Muscle layer of duodenum (tissue), 2 donors: ENCODE results near the gene BZW1.

Experiments used
- H3K27ac ChIP-seq: one replicate; pipeline ENCODE4 v1.7.0; 2013; ENCODE audit warnings: mild to moderate bottlenecking, low read length
- H3K27me3 ChIP-seq: one replicate; pipeline ENCODE4 v1.7.0; 2013; ENCODE audit warnings: low read depth, mild to moderate bottlenecking, control low read depth, low read length
- H3K36me3 ChIP-seq, 2 donors: one replicate each; pipeline ENCODE4 v1.7.0; 2013; ENCODE audit warnings: low read length in 2 of 2, control low read depth in 1 of 2, mild to moderate bottlenecking in 1 of 2; ENCODE audit not compliant: insufficient read depth in 2 of 2, control insufficient read depth in 1 of 2
- H3K4me1 ChIP-seq, 2 donors: one replicate each; pipeline ENCODE4 v1.7.0; 2013; ENCODE audit warnings: low read length in 2 of 2, mild to moderate bottlenecking in 2 of 2, control low read depth in 1 of 2, moderate library complexity in 1 of 2; ENCODE audit not compliant: insufficient read depth in 2 of 2, control insufficient read depth in 1 of 2
- H3K4me3 ChIP-seq, 2 donors: one replicate each; pipeline ENCODE4 v1.7.0; 2013; ENCODE audit warnings: low read length in 2 of 2, low read depth in 1 of 2, mild to moderate bottlenecking in 1 of 2
- H3K9me3 ChIP-seq, 2 donors: one replicate each; pipeline ENCODE4 v1.7.0; 2013; ENCODE audit warnings: low read length in 2 of 2, control low read depth in 1 of 2, mild to moderate bottlenecking in 1 of 2; ENCODE audit not compliant: control insufficient read depth in 1 of 2
- donor health status: healthy.

BZW1 gene

DNA sequence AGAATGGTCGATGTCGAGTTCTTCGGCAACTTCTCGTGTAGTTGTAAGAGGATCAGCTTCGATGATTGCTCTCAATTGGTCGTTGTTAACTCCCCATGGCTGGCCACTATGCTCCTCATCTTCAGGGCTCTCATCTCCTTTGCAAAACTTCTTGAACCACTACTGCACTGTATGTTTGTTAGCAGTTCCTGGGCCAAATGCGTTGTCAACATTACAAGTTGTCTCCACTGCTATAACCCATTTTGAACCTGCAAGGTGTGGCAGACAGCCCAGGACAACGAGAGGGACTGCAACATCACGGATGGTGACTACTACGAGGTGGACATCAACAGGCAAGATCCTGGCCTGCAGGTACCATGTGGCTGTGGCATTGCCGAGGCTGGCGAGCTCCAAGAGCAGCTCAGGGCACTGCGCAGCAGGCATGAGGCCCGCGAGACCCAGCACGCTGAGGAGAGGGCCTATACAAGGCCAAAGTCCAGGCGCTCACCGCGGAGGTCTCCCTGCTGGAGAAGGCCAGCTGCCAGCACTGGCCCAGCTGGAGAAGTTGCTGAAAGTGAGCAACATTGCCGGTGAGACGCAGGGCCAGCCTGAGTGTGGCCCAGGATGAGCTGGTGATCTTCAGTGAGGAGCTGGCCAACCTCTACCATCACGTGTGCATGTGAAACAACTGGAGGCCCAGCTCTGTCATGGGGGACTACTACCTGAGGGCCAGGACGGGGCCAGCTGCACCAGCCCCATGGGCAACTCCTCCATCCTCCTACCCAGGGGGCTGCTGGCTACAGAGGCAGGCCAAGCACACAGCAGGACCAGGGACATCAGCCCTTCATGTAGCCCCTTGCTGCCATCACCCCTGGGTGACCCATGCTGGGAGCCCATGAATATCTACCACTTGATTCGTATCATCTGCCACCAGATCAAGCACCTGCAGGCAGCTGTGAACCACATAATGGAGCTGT lies 32.6 kb downstream of the BZW1 start:
- no peaks in the 10 kb centered on the region for H3K9me3 ChIP-seq
- no peaks in the 10 kb centered on the region for H3K4me1 ChIP-seq
- H3K27me3 ChIP-seq = no peaks in the 10 kb centered on the region
- no peak overlapping the region for H3K27ac ChIP-seq
- H3K36me3 ChIP-seq = no peaks in the 10 kb centered on the region
- H3K4me3 ChIP-seq = no peak overlapping the region

GRCh38 chr2:200845194-200845593 lies 33.5 kb downstream of the BZW1 start:
- Histone ChIP-seq H3K4me1 (no peaks in the 10 kb centered on the region), H3K36me3 (no peaks in the 10 kb centered on the region), H3K27me3 (no peaks in the 10 kb centered on the region), H3K27ac (no peak overlapping the region), H3K9me3 (no peaks in the 10 kb centered on the region), H3K4me3 (no peak overlapping the region)

DNA sequence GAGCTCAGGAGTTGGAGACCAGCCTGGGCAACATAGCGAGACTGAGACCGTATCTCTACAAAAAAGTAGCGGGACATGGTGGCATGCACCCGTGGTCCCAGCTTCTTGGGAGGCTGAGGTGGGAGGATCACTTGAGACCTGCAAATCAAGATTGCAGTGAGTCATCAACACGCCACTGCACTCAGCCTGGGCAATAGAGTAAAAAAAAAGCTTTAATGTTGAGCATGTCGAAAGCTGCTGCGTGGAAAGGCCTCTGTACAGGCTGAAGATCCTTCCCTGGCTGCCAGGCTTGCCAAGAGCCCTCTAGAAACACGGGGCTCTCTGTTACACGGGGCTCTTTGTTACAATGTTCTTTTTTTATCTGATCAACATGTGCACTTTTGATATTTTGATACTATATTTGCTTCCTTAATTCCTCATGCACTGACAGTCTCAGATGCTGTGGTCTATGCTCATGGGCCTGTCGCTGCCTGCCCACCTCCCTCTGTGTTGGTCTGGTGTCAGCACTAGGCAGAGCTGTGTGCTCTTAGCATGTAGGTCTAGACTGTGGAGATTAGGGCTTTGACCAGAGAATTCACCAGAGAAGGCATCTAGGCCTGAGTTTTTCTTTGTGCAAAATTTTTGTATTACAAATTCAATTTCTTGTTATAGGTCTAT lies 34.1 kb downstream of the BZW1 start:
- no peak overlapping the region for H3K27ac ChIP-seq
- no peak overlapping the region for H3K4me3 ChIP-seq
- H3K36me3 ChIP-seq = peaks cover 0 to under 1% of the 10 kb centered on the region in 2 donors
- no peaks in the 10 kb centered on the region for H3K4me1 ChIP-seq
- no peaks in the 10 kb centered on the region for H3K27me3 ChIP-seq
- H3K9me3 ChIP-seq = no peaks in the 10 kb centered on the region

- Histone ChIP-seq H3K27me3 (no peaks in the 10 kb centered on the region), H3K36me3 (peaks cover 9 to 15% of the 10 kb centered on the region in 2 donors), H3K4me3 (no peak overlapping the region), H3K9me3 (no peaks in the 10 kb centered on the region), H3K27ac (no peak overlapping the region), H3K4me1 (no peaks in the 10 kb centered on the region)
Measured at GRCh38 chr2:200847269-200847668, 35.6 kb downstream of the BZW1 start.

DNA sequence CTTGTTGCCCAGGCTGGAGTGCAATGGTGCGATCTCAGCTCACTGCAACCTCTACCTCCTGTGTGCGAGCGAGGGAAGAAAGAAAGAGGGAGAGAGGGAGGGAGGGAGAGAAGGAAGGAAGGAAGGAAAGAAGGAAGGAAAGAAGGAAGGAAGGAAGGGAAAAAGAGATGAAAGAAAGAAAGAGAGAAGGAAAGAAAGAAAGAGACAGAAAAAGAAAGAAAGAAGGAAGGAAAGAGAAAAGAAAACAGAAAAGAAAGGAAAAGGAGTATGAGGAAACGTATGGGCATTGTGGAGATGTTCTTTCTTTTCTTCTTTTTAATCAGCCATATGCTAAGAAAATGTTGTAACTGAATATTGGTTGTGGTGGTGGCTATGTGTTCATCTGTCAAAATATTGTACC lies 36.2 kb downstream of the BZW1 start:
- Histone ChIP-seq H3K36me3 (peaks cover 16 to 22% of the 10 kb centered on the region in 2 donors), H3K27ac (no peak overlapping the region), H3K9me3 (no peaks in the 10 kb centered on the region), H3K4me1 (no peaks in the 10 kb centered on the region), H3K27me3 (no peaks in the 10 kb centered on the region), H3K4me3 (no peak overlapping the region)

DNA sequence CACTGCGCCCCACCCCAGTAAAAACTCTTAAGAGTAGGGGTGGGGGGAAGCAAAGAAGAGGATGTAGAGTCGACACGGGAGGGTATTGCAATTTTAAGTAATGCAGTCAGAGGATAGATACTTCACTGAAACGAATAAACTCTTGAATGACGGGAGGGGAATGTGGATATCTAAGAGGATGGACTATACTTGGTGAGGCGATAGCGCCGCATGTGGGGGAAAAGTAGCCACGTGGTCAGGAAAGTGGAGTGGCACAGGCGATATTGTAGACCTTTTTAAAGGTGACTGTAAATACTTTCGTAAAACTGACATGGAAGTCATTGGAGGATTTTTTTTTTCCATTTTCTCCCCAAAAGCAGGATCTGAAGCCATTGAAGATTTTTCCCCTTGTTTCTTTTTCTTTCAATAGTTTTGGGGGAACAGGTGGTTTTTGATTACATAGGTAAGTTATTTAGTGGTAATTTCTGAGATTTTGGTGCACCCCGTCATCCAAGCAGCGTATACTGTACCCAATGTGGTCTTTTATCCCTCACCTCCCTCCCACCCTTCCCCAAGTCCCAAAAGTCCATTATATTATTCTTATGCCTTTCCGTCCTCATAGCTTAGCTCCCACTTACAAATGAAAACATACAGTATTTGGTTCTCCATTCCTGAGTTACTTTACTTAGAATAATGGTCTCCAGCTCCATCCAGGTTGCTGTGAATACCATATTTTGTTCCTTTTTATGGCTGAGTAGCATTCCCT lies 39.0 kb downstream of the BZW1 start:
- no peak overlapping the region for H3K27ac ChIP-seq
- H3K4me1 ChIP-seq = no peaks in the 10 kb centered on the region
- H3K4me3 ChIP-seq = no peak overlapping the region
- peaks cover 36 to 49% of the 10 kb centered on the region in 2 donors for H3K36me3 ChIP-seq
- no peaks in the 10 kb centered on the region for H3K27me3 ChIP-seq
- H3K9me3 ChIP-seq = no peaks in the 10 kb centered on the region

- H3K9me3 ChIP-seq = no peaks in the 10 kb centered on the region
- no peak overlapping the region for H3K27ac ChIP-seq
- no peaks in the 10 kb centered on the region for H3K27me3 ChIP-seq
- no peak overlapping the region for H3K4me3 ChIP-seq
- peaks cover 39 to 58% of the 10 kb centered on the region in 2 donors for H3K36me3 ChIP-seq
- H3K4me1 ChIP-seq = no peaks in the 10 kb centered on the region
Measured at GRCh38 chr2:200851398-200852248, 39.9 kb downstream of the BZW1 start.

DNA sequence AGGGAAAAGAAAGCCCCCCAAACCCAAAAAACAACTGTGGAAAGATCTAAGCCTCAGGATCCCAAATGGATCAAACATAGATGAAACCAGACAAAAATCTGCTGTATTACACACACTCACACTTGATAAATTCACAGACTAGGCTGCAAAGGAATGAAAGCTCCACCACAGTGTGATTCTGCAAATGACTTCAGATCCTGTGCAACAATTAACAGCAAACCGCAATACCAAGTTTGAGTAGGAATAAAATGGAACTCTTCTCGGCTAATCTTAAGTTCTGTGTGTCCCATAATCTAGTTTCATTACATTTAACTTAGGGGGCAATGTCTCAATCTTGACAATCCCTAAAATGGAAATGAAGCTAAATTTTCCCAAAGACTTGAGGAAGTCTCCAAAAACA lies 40.9 kb downstream of the BZW1 start:
- no peaks in the 10 kb centered on the region for H3K27me3 ChIP-seq
- H3K36me3 ChIP-seq = peaks cover 48 to 68% of the 10 kb centered on the region in 2 donors
- H3K9me3 ChIP-seq = no peaks in the 10 kb centered on the region
- H3K27ac ChIP-seq = no peak overlapping the region
- H3K4me1 ChIP-seq = peaks cover 0 to 5% of the 10 kb centered on the region in 2 donors
- H3K4me3 ChIP-seq = no peak overlapping the region

DNA sequence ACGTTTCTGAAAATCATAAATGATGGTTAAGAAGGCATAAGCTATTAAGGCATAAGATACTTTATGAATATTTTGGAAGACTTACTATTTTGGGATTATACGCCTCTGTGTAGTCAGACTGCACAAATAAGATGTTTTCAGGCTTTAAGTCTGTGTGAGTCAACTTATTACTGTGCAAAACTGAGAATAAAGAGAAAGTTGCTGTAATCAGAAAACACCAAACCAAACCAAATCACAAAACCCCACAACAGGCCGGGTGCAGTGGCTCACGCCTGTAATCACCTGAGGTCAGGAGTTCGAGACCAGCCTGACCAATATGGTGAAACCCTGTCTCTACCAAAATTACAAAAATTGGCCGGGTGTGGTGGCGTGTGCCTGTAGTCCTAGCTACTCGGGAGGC lies 45.1 kb downstream of the BZW1 start:
- H3K36me3 ChIP-seq = peaks cover 68 to 88% of the 10 kb centered on the region in 2 donors
- no peak overlapping the region for H3K27ac ChIP-seq
- H3K9me3 ChIP-seq = no peaks in the 10 kb centered on the region
- H3K4me3 ChIP-seq = no peak overlapping the region
- H3K27me3 ChIP-seq = no peaks in the 10 kb centered on the region
- peaks cover 9 to 46% of the 10 kb centered on the region in 2 donors for H3K4me1 ChIP-seq

DNA sequence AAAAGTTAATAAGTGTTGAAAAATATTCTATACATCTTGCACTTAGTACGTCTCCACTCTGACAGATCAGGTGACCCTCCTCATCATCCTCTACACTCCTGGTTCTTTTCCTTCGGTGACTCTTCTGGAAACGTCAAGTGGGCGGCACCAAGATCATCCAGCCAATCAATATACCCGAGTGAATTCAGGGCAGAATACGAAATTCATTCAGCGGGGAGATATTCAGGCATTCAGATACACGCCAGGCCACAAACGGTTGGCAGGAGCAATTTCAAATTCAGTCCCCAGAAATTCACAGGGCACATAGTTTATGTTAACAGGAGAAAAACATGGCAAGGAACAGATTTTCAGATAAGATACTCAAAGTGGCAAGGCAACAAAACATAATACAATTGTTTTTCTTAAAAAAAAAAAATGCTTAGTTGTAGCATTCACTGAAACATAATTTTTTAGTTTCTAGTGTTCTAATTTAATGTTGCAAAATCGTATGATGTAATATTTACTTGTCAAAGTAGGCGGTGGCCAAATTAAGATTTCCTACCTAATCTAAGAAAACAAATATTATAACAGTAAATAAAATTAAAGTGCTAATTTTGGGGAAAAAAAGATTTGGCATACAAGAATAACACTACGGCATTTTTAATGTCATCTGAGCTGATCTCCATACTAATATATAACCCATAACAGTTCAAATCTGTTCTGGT lies 48.5 kb downstream of the BZW1 start:
- peak overlapping the region; percentile 87 to 99 for H3K4me3 ChIP-seq
- H3K27me3 ChIP-seq = no peaks in the 10 kb centered on the region
- H3K9me3 ChIP-seq = no peaks in the 10 kb centered on the region
- H3K36me3 ChIP-seq = peaks cover 39 to 64% of the 10 kb centered on the region in 2 donors
- peaks cover 9 to 48% of the 10 kb centered on the region in 2 donors for H3K4me1 ChIP-seq
- peak overlapping the region; percentile 52 for H3K27ac ChIP-seq
